ENCODE measurements around the gene SKAP2.

SKAP2 gene

GRCh38 chr7:26696161-26696560 lies 168.2 kb downstream of the SKAP2 start:
- no peak for DNase-seq (ENCODE audit: low read depth in 2 of 2)

- DNase-seq (ENCODE audit: low read depth in 2 of 2), result no peak
Measured at GRCh38 chr7:26694713-26695112, 169.7 kb downstream of the SKAP2 start.

DNA sequence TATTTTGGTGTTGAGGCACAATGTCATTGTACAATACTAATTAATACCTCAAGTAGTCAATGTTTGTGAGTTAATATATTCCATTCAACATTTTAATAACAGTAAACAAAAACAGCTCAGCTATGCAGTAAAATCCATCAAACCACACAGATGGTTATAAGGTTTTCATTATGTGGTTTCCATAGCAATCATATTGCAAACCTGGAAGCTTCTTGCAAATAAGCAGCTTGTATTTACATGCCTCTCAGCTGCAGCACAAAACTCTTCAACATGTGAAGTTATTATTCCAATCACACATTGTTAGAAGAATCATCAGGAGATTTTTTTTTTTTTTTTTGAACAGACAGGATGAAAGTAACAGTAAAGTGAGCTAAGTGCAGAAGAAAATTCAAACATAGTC lies 170.2 kb downstream of the SKAP2 start:
- no peak for DNase-seq (ENCODE audit: low read depth in 2 of 2)

- no peak for DNase-seq (ENCODE audit: low read depth in 2 of 2)
Measured at GRCh38 chr7:26691886-26692285, 172.5 kb downstream of the SKAP2 start.

- no peak for DNase-seq (ENCODE audit: low read depth in 2 of 2)
Measured at GRCh38 chr7:26691406-26691805, 173.0 kb downstream of the SKAP2 start.

DNA sequence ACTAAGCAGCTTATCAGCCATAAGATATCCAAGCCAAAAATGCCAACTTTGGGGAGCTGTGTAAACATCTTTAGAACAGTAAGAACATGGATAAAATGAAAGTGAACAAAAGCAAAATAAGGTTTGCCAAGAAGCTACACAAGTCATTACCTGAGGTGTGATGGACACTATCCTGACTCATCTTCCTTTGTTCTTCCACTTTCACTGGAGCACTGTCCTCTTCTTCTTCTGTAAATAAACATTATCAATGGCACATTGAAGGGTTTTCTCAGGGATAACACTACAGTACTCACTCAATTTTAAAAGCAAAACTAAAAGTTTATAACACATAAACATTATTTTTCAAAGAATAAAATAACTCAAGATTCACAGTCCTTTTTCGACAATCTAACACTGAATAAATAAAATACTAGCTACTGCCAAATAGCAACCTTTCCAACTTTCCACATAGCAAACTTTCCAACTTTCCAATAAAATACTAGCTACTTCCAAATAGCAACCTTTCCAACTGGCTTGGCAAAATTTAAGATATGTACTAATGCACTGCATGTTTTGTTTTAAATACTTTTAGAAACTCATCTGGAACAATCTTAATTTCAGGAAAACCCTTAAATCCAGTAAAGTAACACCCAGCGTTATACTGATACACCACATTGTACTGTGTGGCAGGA lies 174.1 kb downstream of the SKAP2 start:
- no peak for DNase-seq (ENCODE audit: low read depth in 2 of 2)

- DNase-seq (ENCODE audit: low read depth in 2 of 2), result no peak
Measured at GRCh38 chr7:26688936-26689506, 175.4 kb downstream of the SKAP2 start.

DNA sequence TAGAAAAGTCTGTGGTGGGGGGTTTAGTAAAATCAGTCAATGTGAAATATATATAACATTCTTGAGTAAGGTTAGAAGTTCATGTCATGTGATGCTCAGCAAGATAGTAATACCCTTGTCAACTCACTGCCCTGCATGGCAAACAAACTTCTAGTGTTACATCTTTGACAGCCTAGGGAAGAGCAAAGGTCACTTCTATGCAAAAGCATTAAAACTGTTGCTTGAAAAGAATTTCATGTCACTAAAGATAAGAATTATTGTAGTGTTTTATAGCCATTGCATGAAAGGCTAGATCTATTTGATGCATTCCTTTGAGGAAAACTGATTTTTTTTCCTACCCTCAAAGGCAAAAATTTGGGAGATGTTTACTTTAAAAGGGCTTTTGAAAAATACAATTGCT lies 176.0 kb downstream of the SKAP2 start:
- no peak for DNase-seq (ENCODE audit: low read depth in 2 of 2)

DNA sequence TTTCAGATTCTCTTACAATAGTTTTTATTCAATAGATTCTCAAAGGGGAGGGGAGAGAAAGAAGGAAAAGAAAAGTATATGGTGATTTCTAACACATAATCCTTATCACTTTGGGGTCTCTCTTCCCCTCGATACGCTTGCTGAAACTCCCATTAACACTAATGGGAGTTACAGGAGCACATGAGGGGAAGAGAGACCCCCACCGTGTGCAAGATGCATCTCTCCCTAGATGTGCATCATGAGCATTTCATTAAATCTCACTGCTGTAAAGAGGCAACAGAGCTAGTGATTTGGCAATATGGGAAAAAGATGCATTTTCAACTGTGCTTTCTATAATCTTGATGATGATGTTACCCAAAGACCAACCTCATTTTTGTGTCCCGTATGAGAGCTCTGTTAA lies 177.4 kb downstream of the SKAP2 start:
- no peak for DNase-seq (ENCODE audit: low read depth in 2 of 2)

DNA sequence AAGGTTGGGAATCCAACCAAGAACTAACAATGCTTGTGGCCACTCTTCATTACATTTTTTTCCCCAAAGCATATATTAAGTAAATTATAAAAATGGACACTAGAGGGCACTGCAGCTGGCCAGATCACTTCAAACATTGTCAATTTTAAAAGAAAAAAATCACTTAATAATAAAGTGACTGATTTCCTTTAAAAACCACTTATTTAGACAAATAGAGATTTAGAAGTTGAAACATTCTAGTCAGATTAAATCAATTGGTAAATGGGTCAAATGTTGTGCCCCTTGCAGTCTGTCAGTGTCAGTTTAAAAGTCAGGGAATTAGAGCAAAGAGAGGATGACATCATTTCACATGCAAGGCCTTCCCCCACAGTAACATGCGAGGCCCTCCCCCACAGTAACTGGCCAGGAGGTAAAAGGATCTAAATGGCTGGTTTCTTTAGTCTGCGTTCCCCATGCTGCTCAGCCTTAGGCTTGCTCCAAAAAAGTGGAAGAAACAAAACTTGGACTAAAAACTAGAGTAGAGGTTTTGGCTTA lies 177.9 kb downstream of the SKAP2 start:
- no peak for DNase-seq (ENCODE audit: low read depth in 2 of 2)

- DNase-seq (ENCODE audit: low read depth in 2 of 2), result no peak
Measured at GRCh38 chr7:26685606-26686005, 178.8 kb downstream of the SKAP2 start.

GRCh38 chr7:26684447-26684846 lies 179.9 kb downstream of the SKAP2 start:
- DNase-seq (ENCODE audit: low read depth in 2 of 2), result no peak

GRCh38 chr7:26683277-26683676 lies 181.1 kb downstream of the SKAP2 start:
- no peak for DNase-seq (ENCODE audit: low read depth in 2 of 2)

- DNase-seq (ENCODE audit: low read depth in 2 of 2), result no peak
Measured at GRCh38 chr7:26681819-26682418, 182.5 kb downstream of the SKAP2 start.

DNA sequence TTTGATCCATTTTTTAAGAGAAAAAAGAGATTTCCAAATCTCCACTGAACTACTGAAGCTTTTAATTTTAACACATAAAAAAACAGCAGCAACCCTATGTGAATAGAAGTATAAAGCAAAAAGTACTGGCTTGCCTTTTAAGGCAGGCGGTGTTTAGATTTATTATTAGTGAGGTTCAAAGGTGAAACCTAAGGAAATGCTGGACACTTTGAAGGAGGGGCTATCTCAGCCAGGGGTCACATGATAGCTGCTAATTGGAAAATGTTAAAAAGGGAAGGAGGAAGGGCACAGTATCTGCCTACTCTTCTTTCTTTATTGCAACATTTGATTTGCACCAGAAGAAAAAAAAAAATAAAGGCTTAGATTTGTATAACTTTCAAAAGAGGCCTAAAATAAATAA lies 183.8 kb downstream of the SKAP2 start:
- DNase-seq (ENCODE audit: low read depth in 2 of 2), result no peak

- DNase-seq (ENCODE audit: low read depth in 2 of 2), result no peak
Measured at GRCh38 chr7:26675143-26675887, 189.1 kb downstream of the SKAP2 start.

- DNase-seq (ENCODE audit: low read depth in 2 of 2), result no peak
Measured at GRCh38 chr7:26673858-26674257, 190.5 kb downstream of the SKAP2 start.

DNA sequence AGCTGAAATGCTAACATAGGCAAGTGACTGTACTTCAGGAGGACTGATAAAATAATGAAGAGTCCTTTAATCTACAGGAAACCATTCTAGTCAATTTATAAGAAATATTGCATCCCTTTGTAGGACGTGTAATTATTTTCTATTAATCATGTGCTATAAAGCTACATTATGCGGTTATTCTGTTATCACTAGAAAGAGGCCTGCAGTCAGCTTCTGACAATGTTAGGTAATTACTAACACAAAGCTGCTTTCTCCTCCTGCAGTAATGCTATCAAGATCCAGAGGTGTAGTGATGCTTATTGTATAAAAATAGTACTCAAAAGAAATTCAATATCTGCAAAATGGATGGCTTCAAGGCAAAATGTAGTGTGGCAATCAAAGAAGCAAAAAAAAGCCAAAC lies 191.1 kb downstream of the SKAP2 start:
- DNase-seq (ENCODE audit: low read depth in 2 of 2), result no peak

- no peak for DNase-seq (ENCODE audit: low read depth in 2 of 2)
Measured at GRCh38 chr7:26670841-26671240, 193.5 kb downstream of the SKAP2 start.

DNA sequence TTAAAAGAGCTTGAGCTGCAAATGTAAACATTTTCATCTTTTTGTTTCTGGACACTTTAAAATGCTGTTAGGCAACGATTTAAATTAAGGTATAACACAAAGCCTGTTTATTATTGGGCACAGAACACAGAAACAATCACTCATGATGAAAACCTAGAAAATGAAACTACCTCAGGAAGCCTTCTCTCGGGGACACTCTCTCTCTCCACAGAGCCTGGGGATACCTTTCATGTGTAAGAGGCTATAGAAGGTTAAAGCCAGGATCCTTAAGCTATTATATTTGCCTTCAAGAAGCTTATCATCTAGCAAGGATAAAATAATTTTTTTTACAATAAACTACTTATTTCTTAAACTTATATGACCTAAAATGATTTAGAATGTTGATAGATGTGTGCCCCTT lies 194.1 kb downstream of the SKAP2 start:
- no peak for DNase-seq (ENCODE audit: low read depth in 2 of 2)

GRCh38 chr7:26668821-26669220 lies 195.6 kb downstream of the SKAP2 start:
- no peak for DNase-seq (ENCODE audit: low read depth in 2 of 2)

DNA sequence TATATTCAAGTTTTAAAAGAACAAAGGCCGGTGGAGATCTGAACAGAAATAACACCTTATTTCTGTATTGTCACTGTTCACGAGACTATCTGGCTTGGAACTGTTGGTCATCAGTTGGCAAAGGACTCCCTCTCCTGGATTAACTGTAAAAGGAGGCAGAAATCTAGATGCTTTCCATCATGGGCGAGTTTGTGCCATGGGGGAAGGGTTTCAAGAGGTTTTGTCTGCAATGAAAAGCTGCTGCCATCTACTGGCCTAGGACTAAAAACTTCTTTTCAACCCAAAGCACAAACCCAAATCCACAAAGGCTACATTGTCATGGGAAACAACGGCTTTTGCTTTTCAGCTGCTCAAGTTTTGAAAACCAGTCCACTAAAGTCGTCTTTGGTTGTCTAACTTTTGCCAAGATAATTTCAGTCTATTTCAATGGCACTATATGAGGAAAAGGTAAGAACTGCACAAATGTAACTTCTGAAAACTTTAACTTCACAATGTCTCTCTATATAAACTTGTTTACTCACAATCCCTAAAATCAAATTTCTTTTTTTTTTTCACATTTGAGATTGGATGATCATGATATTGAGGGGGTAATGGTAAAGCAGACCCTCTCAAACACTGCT lies 196.8 kb downstream of the SKAP2 start:
- DNase-seq (ENCODE audit: low read depth in 2 of 2), result peak in 1 of 2 donors; percentile 2

Data from stimulated activated CD4-positive, alpha-beta T cell treated with anti-CD3 and anti-CD28 coated beads, Interleukin-1b, Interleukin-23, amount 100 ng/mL, for 1 hour (primary cell).